ENCODE measurements around the gene FILIP1L.

FILIP1L gene

GRCh38 chr3:100125161-100125938, 11.0 kb upstream of the FILIP1L start:
- no peak for DNase-seq (ENCODE audit: low read depth in 2 of 2)

- DNase-seq (ENCODE audit: low read depth in 2 of 2) = no peak
Observed at GRCh38 chr3:100124201-100124761, 10.0 kb upstream of the FILIP1L start.

DNA sequence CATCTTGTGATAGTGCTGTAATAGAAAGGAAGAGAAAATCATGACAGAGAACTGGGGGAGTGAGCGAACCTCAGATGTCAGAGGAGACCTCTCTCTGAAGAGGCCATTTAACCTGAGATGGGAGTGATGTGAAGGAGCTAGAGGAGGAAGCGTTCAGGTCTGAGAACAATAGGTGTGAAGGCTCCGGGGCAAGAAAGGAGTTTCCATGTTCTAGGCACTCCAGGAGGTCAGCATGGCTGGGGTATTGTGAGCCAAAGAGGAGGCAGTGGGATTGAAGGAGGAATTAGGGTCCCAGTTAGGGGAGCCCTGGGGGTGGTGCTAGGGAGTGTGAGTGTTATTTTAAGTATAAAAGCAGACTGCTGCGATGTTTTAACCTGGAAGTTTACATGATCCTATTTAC, 8.8 kb upstream of the FILIP1L start:
- no peak for DNase-seq (ENCODE audit: low read depth in 2 of 2)

DNA sequence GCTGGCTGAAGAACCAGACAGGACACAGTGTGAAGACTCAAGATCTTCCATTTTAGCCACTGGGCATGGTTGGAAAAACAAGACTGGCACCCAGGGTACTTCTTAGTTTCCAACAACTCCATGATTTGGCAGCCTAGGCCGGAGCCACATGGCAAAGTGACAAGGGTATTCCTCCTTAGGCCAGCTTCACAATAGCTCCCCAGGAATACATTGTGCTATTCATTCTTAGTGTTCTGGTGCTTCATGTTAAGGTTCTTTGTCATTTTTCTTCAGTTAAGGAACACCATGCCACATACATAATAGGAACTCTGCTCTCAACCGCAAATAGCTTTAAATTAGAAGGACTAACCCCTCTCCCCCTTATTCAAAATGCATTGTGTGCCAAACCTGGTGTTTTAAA, 8.0 kb upstream of the FILIP1L start:
- no peak for DNase-seq (ENCODE audit: low read depth in 2 of 2)

DNA sequence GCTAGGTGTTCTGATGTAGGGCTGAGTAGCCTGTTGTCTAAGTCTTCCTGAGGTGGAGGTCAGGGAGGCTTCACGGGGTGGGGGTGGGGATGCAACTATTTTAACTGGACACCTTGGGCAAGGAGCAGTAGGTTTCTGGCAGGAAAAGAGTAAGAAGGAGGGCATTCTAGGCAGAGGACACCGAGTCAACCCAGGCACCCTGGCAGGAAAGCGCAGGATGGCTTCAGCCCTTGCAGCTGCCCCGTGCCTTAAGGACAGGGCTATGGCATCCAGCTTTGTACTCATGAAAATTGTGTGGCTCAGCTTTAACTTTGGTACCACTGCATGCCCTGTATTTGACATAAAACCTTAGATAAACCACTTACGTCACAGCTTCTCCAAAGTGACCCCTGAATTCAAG, 6.4 kb upstream of the FILIP1L start:
- DNase-seq (ENCODE audit: low read depth in 2 of 2) = no peak

- no peak for DNase-seq (ENCODE audit: low read depth in 2 of 2)
Observed at GRCh38 chr3:100120012-100120411, 5.7 kb upstream of the FILIP1L start.

GRCh38 chr3:100117093-100117492, 2.8 kb upstream of the FILIP1L start:
- DNase-seq (ENCODE audit: low read depth in 2 of 2) = no peak

- no peak for DNase-seq (ENCODE audit: low read depth in 2 of 2)
Observed at GRCh38 chr3:100113723-100114412, 433 bp downstream of the FILIP1L start.

- DNase-seq (ENCODE audit: low read depth in 2 of 2) = no peak
Observed at GRCh38 chr3:100111728-100112127, 2.6 kb downstream of the FILIP1L start.

DNA sequence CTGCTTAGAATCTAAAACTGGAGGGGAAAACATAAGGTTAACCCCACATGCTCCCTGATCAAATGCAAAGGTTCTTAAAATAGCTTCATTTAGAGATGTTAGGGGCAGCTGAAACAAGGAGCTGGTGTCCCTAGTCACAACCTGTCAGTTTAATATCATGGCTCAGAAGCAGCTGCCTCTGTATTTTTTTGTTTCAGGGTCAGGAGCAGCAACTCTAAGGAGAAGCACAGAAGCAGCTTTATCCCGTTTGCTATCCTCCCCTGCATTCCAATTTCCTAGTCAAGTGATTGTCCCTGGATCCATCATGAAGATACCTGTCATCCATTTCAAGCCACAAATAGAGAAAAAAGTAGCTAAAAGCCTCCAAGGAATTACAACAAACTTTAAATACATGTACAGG, 4.1 kb downstream of the FILIP1L start:
- no peak for DNase-seq (ENCODE audit: low read depth in 2 of 2)

- DNase-seq (ENCODE audit: low read depth in 2 of 2) = no peak
Observed at GRCh38 chr3:100108464-100109079, 5.7 kb downstream of the FILIP1L start.

GRCh38 chr3:100107221-100107814, 7.0 kb downstream of the FILIP1L start:
- no peak for DNase-seq (ENCODE audit: low read depth in 2 of 2)

GRCh38 chr3:100106531-100107141, 7.7 kb downstream of the FILIP1L start:
- DNase-seq (ENCODE audit: low read depth in 2 of 2) = peak; percentile 42 to 49

GRCh38 chr3:100106094-100106493, 8.2 kb downstream of the FILIP1L start:
- no peak for DNase-seq (ENCODE audit: low read depth in 2 of 2)

DNA sequence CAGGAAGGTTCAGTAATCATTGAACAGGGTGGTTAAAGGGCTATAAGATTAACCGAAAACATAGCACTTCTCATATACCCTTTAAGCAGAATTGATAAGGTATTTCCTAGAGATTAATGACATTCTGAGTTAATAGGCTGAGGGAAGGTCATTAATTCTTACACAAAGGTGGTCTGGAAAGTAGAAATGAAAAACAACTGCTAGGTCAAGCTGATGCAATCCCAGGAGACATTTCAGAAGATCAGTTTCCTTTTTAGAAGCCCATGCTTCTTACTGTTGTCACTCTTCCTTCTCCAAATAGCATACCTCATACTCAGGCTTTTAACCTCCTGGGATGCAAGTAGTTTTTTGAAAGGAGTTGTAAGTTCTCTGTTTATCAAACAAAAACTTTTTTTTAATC, 8.8 kb downstream of the FILIP1L start:
- DNase-seq (ENCODE audit: low read depth in 2 of 2) = no peak

- DNase-seq (ENCODE audit: low read depth in 2 of 2) = no peak
Observed at GRCh38 chr3:100104817-100105413, 9.4 kb downstream of the FILIP1L start.

- no peak for DNase-seq (ENCODE audit: low read depth in 2 of 2)
Observed at GRCh38 chr3:100104442-100104798, 9.9 kb downstream of the FILIP1L start.

- DNase-seq (ENCODE audit: low read depth in 2 of 2) = no peak
Observed at GRCh38 chr3:100103558-100104441, 10.5 kb downstream of the FILIP1L start.

DNA sequence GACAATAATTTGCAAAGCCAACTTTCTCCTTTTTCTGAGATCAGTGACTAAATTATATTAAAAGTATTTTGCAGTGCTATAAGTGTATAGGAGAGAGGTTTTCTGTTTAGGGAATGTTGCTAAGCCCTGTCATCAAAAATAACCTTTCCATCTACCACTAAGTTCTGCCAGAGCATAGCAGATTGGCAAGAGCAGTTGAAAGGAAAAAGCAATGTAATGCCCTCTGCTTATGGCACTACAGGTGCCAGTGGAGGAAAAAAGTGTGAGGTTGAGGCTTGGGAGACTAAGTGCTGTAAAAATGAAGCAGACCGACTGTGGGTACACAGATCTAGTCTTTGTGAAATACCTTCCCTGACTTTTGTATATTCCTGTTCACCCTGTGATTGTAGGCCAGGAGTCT, 11.5 kb downstream of the FILIP1L start:
- DNase-seq (ENCODE audit: low read depth in 2 of 2) = no peak

GRCh38 chr3:100100425-100100824, 13.9 kb downstream of the FILIP1L start:
- peak in 1 of 2 experiments; percentile 26 for DNase-seq (ENCODE audit: low read depth in 2 of 2)
